GM10248 (cell line): Measurements from ENCODE around the gene ABL2.
"Not testable (repeated sequence)": the region's sequence is repeated elsewhere in the genome, so short reads cannot be mapped to it uniquely, and the experiment has no call there.

Experiments used
- CTCF ChIA-PET: fragments of 300-600 bp; sonication (Branson Sonifier 250); formaldehyde crosslinking; extraction: SDS; loops from one replicate; lab custom pipeline; 2021; ENCODE audit warnings: antibody characterized with exemption; lab: Yijun Ruan, JAX
- POLR2A ChIA-PET: fragments of 350-650 bp; sonication (Branson Sonifier 250); formaldehyde crosslinking; extraction: SDS; loops from one replicate; lab custom pipeline; 2020; ENCODE audit warnings: antibody characterized with exemption; lab: Yijun Ruan, JAX
- DNase-seq: peaks from one replicate; pipeline ENCODE4 v3.0.0; 2012; ENCODE audit errors: extremely low spot score
- TF ChIP-seq, protein P1 (sequence below): IDR thresholded peaks from 2 replicates; pipeline ENCODE4 v1.5.1; 2012; ENCODE audit warnings: mild to moderate bottlenecking, low read depth; ENCODE audit errors: extremely low read depth, missing control alignments, control extremely low read depth

ABL2 gene

DNA sequence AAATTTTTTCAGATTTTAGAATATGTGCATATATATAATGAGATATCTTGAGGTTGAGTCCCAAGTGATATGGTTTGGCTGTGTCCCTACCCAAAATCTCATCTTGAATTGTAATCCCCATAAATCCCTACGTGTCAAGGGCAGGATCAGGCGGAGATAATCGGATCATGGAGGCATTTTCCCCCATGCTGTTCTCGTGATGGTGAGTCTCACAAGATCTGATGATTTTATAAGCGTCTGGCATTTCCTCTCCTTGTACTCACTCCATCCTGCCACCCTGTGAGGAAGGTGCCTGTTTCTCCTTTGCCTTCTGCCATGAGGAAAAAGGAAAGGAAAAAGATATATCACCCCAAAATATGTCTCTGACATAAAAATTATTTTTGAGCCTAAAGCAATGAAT, 83.0 kb downstream of the ABL2 start:
- CTCF ChIA-PET: no interaction called here
- POLR2A ChIA-PET: no interaction called here
- TF ChIP-seq, protein P1, sequence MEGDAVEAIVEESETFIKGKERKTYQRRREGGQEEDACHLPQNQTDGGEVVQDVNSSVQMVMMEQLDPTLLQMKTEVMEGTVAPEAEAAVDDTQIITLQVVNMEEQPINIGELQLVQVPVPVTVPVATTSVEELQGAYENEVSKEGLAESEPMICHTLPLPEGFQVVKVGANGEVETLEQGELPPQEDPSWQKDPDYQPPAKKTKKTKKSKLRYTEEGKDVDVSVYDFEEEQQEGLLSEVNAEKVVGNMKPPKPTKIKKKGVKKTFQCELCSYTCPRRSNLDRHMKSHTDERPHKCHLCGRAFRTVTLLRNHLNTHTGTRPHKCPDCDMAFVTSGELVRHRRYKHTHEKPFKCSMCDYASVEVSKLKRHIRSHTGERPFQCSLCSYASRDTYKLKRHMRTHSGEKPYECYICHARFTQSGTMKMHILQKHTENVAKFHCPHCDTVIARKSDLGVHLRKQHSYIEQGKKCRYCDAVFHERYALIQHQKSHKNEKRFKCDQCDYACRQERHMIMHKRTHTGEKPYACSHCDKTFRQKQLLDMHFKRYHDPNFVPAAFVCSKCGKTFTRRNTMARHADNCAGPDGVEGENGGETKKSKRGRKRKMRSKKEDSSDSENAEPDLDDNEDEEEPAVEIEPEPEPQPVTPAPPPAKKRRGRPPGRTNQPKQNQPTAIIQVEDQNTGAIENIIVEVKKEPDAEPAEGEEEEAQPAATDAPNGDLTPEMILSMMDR: no peak
- DNase-seq: no peak

DNA sequence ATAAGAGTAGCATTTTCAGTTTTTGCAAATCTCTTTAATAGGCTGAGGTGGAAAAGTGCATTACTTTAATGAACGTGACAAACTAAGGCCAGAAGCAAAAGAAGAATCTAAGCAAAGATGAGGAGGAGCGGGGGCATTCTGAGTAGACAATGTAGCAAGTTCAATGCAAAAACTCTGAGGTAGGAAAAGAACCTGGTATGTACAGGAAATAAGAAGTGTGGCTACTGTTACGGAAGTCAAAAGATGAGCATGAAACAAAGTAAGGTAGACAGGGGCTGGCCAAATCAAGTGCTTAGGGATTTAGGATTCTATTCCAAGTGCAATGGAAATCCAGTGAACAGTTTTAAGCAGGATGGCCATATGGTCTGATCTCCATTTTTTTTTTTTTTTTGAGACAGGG, 84.0 kb downstream of the ABL2 start:
- POLR2A ChIA-PET: no interaction called here
- DNase-seq: no peak
- TF ChIP-seq, protein P1: no peak
- CTCF ChIA-PET: no interaction called here

DNA sequence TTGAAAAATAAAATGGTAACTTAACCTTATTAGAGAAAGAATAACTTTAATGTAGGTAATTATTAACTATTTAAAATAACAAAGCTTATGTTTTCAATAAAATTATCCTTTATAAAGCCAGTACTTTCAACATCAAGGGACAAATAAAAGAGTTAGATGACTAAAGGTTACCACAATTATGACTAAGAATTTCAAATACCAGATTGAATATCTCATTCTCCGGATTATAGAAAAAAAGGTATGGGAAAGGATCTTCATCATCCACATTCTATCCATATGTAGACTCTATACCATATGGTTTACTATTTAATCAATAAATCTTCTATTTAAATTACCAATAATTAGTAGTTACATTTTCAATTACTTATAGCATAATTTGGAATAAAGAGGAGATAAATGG, 84.9 kb downstream of the ABL2 start:
- TF ChIP-seq, protein P1: no peak
- CTCF ChIA-PET: no interaction called here
- POLR2A ChIA-PET: no interaction called here
- DNase-seq: no peak

DNA sequence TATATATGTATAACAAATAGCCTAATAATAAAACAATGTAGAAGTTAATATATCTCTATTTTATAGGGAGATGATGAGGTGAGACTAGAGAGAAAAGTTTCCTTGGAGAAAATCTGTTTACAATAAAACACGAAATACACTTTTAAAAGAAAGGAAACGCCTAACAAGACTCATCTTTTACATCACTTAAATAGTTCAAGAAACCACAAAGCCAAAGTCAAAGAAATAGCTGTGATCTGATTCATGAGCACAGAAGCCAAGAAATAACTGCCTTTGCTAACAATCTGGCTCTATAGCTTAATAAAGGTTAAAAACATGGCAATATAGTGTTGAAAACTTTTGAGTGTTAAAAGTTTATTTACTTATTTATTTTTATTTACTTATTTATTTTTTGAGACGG, 86.2 kb downstream of the ABL2 start:
- CTCF ChIA-PET: no interaction called here

DNA sequence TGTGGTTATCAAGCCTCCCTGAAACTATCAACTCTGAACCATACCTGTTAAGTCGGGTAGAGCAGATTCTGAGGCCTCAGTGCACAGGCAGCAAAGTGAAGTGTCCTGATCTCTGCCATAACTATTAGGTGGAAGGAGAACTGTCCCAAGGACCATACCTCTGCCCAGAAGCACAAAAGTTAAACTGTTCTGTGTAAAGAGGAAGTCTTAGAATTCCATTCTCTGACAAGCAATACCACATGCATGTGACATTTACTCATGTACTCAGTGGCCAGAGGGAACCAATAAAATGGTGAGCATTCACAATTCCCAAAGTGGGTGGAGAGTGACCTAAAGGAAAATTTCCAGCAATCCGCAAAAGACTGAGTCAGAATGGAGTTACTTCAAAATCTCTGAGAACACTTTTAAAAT, 86.6 kb downstream of the ABL2 start:
- no peak for DNase-seq
- CTCF ChIA-PET: interaction anchor here (0.9 kb wide), 1 partner anchor 22 kb away, joined by 3 read pairs; no protein-coding TSS in a partner anchor
- TF ChIP-seq, protein P1: no peak
- POLR2A ChIA-PET: no interaction called here

More for the DNA sequence above, 86.2 kb downstream of the ABL2 start:
- TF ChIP-seq, protein P1: no peak
- POLR2A ChIA-PET: no interaction called here
- DNase-seq: no peak

DNA sequence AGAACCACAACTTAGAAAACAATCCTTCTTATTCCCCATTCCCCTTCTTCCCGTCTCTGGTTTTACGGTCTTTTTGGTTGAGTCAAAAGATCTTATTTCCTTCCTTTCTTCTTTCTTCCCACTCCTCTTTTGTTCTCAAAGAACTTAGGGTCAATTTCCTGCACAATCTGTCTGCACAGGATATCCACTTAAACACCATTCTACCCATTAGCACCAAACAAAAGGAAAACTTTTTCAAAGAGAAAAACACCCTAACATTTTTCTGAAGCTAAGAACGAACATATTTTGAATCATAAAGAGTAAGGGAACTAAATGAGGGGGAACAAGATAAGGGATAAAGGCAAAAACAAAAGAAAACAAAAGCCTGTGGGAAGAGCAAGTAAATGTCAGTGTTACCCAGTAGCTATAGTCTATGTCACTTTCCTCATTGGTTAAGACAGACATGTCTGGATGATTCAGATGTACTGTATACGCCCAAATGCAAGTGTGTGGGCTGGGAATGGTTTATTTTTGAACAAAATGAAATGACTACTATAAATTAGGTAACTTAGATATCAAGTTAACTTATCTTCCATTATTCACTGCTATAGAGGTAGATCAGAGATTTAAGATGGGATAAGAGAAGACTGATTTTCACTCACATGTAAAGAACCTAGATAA, 87.8 kb downstream of the ABL2 start:
- ChIA-PET POLR2A (interaction anchor here (0.7 kb wide), 1 partner anchor 103 kb away, joined by 4 read pairs; no protein-coding TSS in a partner anchor), CTCF (interaction anchor here (0.9 to 2.4 kb wide), 4 partner anchors 20 to 44 kb away, joined by 3 to 7 read pairs (median 4); no protein-coding TSS in a partner anchor)
- peak; percentile 33 for DNase-seq
- TF ChIP-seq, protein P1: no peak

DNA sequence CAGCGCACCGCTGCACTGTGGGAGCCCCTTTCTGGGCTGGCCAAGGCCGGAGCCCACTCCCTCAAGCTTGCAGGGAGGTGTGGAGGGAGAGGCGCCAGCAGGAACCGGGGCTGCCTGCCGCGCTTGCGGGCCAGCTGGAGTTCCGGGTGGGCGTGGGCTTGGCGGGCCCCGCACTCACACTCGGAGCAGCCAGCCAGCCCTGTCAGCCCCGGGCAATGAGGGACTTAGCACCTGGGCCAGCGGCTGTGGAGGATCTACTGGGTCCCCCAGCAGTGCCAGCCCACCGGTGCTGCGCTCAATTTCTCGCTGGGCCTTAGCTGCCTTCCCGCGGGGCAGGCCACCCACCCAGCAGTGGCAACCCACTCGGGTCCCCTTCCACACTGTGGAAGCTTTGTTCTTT, 90.7 kb downstream of the ABL2 start:
- CTCF ChIA-PET: interaction anchor here (1.1 to 1.4 kb wide), 2 partner anchors 13 to 18 kb away, joined by 4 read pairs; no protein-coding TSS in a partner anchor
- POLR2A ChIA-PET, DNase-seq: not testable (repeated sequence)
